Type B pancreatic cell (in vitro differentiated cells): ENCODE results near the gene NKPD1. TPM values are rescaled to one million over a fixed set of nuclear protein-coding genes. Genes with fewer than 3 reads are reported as not detected.

ENCODE experiments used
- DNase-seq: peaks from one replicate; pipeline ENCODE4 v3.0.0; 2021; ENCODE audit warnings: mixed read lengths; ENCODE audit not compliant: unreplicated experiment; ENCODE audit errors: extremely low spot score
- H3K27ac Mint-ChIP-seq: 2 replicates; pipeline ENCODE4 v1.8.0; 2021; ENCODE audit warnings: mild to moderate bottlenecking, mixed read lengths
- H3K27me3 Mint-ChIP-seq: 2 replicates; pipeline ENCODE4 v1.8.0; 2021; ENCODE audit warnings: mixed read lengths
- H3K36me3 Mint-ChIP-seq: 2 replicates; pipeline ENCODE4 v1.8.0; 2021; ENCODE audit warnings: mixed read lengths
- H3K4me1 Mint-ChIP-seq: one replicate; pipeline ENCODE4 v1.8.0; 2021; ENCODE audit warnings: mixed read lengths; ENCODE audit not compliant: unreplicated experiment
- H3K4me3 Mint-ChIP-seq: 2 replicates; pipeline ENCODE4 v1.8.0; 2021; ENCODE audit warnings: mild to moderate bottlenecking, mixed read lengths
- H3K9me3 Mint-ChIP-seq: 2 replicates; pipeline ENCODE4 v1.8.0; 2021; ENCODE audit warnings: mixed read lengths
- total RNA-seq: library from RNA; stranded (reverse); gene quantifications from 2 replicates; pipeline ENCODE4 v1.2.1, GENCODE V29; 2021; ENCODE audit warnings: low replicate concordance
- TF ChIP-seq, protein P1 (sequence below): fragments of 200-600 bp; sonication (generic); conservative IDR thresholded peaks from 2 replicates; pipeline ENCODE4 v1.5.0; 2021; ENCODE audit warnings: antibody characterized with exemption, mild to moderate bottlenecking

The NKPD1 gene
- total RNA-seq, 1 donor from 2014 or later: 0.56 TPM

DNA sequence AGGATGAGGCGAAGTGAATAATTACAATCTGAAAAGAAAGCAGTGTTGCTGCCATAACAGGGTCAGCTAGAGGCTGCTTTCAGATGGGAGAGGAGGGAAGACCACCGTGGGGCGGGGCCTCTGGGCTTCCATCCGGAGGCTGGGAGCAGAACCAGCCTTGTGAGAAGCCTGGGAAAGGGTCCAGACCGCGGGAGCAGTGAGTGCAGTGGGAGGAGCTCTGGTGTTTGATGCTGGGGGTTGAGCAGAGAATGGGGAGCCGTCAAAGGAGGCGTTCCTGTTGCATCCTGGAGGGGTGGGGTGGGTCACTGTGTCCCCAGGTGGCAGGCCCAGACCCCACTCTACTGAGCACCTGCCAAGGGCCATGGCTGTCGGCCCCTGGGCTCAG lies 18.1 kb downstream of the NKPD1 start:
- TF ChIP-seq, protein P1, sequence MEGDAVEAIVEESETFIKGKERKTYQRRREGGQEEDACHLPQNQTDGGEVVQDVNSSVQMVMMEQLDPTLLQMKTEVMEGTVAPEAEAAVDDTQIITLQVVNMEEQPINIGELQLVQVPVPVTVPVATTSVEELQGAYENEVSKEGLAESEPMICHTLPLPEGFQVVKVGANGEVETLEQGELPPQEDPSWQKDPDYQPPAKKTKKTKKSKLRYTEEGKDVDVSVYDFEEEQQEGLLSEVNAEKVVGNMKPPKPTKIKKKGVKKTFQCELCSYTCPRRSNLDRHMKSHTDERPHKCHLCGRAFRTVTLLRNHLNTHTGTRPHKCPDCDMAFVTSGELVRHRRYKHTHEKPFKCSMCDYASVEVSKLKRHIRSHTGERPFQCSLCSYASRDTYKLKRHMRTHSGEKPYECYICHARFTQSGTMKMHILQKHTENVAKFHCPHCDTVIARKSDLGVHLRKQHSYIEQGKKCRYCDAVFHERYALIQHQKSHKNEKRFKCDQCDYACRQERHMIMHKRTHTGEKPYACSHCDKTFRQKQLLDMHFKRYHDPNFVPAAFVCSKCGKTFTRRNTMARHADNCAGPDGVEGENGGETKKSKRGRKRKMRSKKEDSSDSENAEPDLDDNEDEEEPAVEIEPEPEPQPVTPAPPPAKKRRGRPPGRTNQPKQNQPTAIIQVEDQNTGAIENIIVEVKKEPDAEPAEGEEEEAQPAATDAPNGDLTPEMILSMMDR: no peak
- DNase-seq: no peak
- H3K9me3 Mint-ChIP-seq: no peaks in the 10 kb centered on the region
- H3K36me3 Mint-ChIP-seq: peaks cover 4% of the 10 kb centered on the region
- peaks cover 6% of the 10 kb centered on the region for H3K4me1 Mint-ChIP-seq
- no peak overlapping the region for H3K4me3 Mint-ChIP-seq
- H3K27me3 Mint-ChIP-seq: no peaks in the 10 kb centered on the region
- H3K27ac Mint-ChIP-seq: no peak overlapping the region

DNA sequence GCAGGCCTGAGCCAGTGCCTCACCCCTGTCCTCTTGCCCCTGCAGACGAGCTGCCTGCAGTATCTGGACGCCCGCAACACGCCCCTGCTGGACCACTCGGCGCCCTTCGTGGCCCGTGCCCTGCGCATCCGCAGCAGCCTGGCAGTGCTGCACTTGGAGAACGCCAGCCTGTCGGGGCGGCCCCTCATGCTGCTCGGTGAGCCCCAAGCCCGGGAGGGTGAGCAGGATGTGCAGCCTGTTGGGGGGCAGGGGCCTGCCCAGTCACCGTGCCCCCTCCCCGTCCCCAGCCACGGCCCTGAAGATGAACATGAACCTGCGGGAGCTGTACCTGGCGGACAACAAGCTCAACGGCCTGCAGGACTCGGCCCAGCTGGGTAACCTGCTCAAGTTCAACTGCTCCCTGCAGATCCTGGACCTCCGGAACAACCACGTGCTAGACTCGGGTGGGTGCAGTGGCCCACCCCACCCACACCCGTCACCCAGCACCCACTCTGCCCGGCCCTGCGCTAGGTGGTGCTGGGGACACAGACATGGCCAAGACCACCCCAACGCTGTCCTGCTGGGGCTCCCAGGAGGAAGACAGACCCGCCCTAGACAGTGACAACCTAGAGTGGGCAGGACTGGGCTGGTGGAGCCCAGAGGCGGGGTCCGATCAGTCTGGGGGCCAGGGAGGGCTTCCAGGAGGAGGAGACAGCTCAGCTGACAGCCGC lies 18.6 kb downstream of the NKPD1 start:
- no peaks in the 10 kb centered on the region for H3K27me3 Mint-ChIP-seq
- TF ChIP-seq, protein P1: no peak
- H3K4me1 Mint-ChIP-seq: peaks cover 11% of the 10 kb centered on the region
- DNase-seq: no peak
- no peaks in the 10 kb centered on the region for H3K9me3 Mint-ChIP-seq
- peaks cover 4% of the 10 kb centered on the region for H3K36me3 Mint-ChIP-seq
- no peak overlapping the region for H3K27ac Mint-ChIP-seq
- H3K4me3 Mint-ChIP-seq: no peak overlapping the region

DNA sequence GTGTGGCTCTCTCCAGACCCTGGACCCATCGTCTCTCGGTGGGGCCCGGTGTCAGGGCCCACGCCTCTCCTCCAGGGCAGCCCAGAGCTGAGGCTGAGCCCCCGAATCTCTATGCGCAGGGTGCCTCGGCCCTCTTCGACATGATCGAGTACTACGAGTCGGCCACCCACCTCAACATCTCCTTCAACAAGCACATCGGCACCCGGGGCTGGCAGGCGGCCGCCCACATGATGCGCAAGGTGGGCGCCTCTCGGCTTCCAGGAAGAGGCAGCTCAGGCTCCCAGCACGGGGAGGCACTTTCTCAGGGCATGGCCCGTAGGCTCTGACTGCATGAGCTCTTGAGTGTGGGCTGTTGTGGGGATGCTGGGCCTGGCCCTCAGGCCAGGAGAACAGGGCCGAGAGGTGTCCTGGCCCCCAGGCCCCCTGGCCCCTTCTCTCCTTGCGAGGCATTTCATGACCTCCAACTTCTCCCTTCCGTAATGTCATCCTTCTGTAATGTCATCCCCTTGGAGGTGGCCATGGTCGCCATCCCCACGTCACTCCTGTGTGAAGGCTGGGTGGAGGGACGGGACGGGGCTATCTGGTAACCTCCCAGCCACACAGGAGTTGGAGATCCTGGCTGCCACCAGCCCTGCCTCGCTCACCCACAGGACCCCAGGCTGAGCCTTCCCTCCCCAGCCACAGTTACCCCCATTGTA lies 19.4 kb downstream of the NKPD1 start:
- Mint-ChIP-seq H3K27me3 (no peaks in the 10 kb centered on the region), H3K27ac (no peak overlapping the region), H3K4me3 (no peak overlapping the region), H3K9me3 (no peaks in the 10 kb centered on the region), H3K36me3 (peaks cover 4% of the 10 kb centered on the region), H3K4me1 (peaks cover 19% of the 10 kb centered on the region)
- TF ChIP-seq, protein P1: no peak
- no peak for DNase-seq

DNA sequence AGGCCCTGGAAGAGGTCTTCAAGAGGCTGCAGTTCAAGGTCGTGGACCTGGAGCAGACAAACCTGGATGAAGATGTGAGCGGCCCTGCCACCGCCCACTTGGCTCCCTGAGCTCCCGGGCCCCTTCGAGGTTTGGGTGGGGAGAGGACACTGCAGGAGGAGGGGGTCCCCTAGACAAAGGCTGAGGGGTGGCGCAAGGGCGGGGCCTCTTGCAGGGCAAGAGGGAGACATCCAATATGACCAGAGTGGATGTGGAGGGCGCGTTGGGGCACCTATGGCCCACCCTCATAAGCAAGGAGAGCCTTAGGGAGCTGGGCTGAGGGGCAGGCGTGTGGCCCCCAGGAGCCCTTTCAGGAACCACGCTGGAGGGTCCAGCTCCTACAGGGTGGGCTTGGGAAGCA lies 20.2 kb downstream of the NKPD1 start:
- no peaks in the 10 kb centered on the region for H3K27me3 Mint-ChIP-seq
- H3K36me3 Mint-ChIP-seq: peaks cover 4% of the 10 kb centered on the region
- TF ChIP-seq, protein P1: no peak
- no peak for DNase-seq
- no peak overlapping the region for H3K4me3 Mint-ChIP-seq
- no peaks in the 10 kb centered on the region for H3K9me3 Mint-ChIP-seq
- peaks cover 23% of the 10 kb centered on the region for H3K4me1 Mint-ChIP-seq
- no peak overlapping the region for H3K27ac Mint-ChIP-seq

GRCh38 chr19:45140144-45140503 lies 20.7 kb downstream of the NKPD1 start:
- no peak overlapping the region for H3K27ac Mint-ChIP-seq
- TF ChIP-seq, protein P1: no peak
- DNase-seq: no peak
- peaks cover 4% of the 10 kb centered on the region for H3K36me3 Mint-ChIP-seq
- H3K27me3 Mint-ChIP-seq: no peaks in the 10 kb centered on the region
- no peak overlapping the region for H3K4me3 Mint-ChIP-seq
- peaks cover 23% of the 10 kb centered on the region for H3K4me1 Mint-ChIP-seq
- H3K9me3 Mint-ChIP-seq: no peaks in the 10 kb centered on the region
